ENCODE data around the gene FAM171A2. TPM values are rescaled to one million over a fixed set of nuclear protein-coding genes. Genes with fewer than 3 reads are reported as not detected.
"Not testable (repeated sequence)": the region's sequence is repeated elsewhere in the genome, so short reads cannot be mapped to it uniquely, and the experiment has no call there.

The FAM171A2 gene
- total RNA-seq, 1 donor from 2014 or later, result 0.62 TPM

DNA sequence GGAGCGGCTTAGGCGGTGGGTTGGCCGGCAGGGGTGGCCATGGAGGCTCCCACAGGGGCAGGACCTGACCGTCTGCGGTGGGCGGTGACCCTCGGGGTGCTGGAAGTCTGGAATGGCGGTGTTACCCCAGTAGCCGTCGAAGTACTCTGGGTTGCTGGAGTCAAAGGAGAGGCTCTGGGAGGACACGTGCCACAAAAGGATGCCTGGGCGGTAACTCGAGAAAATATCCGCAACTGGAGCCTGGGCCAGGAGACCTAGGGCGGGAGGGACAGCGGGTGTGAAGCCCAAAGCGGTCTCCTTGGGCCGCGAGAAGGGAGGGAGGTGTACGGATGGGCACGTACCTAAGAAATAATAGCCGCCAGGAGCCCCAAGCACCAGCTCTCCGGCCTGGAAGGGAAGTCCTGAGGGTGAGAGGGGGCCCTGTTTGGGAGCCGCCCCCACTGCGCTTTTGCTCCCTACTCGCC is 21.2 kb upstream of the FAM171A2 start:
- intact Hi-C loops (cut with DNase I), result no loop called here
- DNase-seq (ENCODE audit: low spot score), result no peak

DNA sequence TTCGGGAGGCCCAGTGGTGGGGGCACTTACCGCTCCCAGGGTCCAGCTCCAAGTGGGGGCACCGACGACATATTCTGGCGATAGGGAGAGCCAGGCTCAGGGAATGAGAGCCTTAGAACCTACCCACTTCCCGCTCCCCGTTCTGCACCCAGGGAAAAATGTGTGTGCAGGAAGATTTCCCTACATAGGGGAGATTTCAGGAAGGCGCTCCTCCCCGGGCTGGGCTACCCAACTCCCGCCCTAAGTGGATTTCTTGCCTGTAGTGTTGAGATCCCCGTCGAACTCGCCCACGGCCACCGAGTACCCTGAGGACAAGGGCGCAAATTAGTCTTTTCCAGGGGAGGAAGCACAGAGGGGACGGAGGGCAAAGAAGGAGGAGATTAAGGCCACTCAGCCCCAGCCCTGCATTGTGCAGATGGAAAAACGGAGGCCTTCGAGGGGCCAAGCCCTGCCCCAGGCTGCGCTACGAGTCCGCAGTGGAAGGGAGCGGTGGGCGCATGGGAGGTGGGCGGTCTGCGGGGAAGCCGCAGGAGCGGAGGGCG is 20.7 kb upstream of the FAM171A2 start:
- no peak for DNase-seq (ENCODE audit: low spot score)
- intact Hi-C loops (cut with DNase I), result no loop called here

DNA sequence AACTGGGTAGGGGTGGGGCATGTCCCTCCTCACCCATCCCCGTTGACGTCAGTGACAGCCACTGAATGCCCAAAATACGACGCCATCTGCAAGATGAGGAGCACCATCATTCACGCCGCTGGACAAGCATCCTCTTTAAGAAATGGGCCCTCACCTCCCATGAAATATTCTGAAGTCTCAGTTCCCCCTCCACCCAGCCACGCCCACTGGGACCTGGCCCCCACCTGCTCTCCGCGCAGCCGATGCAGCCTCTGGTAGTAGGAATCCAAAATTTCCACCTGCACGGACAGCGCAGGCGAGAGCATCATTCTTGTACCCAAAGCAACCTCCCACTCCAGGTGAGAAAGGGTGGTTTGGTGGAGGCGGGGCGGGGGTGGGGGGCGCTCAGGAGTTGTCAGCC is 20.2 kb upstream of the FAM171A2 start:
- intact Hi-C loops (cut with DNase I), result no loop called here
- DNase-seq (ENCODE audit: low spot score), result no peak

GRCh38 chr17:44383363-44383762 is 19.7 kb upstream of the FAM171A2 start:
- DNase-seq (ENCODE audit: low spot score), result no peak
- intact Hi-C loops (cut with DNase I), result no loop called here

DNA sequence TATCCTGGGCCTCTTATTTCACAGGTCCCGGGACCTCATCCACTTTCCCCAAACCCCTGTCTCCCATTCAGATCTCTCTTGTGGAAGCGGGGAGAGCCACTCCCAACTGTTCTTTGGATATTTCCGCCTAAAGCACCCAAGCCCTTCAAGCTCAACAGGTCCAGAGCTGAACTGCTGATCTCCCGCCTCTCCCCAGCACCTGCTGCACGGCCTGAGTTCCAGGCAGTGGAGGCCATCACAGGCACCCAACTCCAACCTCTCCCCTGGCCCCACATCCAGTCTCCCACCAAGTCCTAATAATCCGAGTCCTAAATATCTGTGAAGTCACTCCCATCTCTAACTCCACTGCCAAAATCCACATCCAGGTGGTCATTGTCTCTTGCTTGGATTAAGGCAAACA is 19.3 kb upstream of the FAM171A2 start:
- no peak for DNase-seq (ENCODE audit: low spot score)
- intact Hi-C loops (cut with DNase I), result no loop called here

- no peak for DNase-seq (ENCODE audit: low spot score)
- intact Hi-C loops (cut with DNase I), result no loop called here
Measured at GRCh38 chr17:44381810-44382305, 18.2 kb upstream of the FAM171A2 start.

- intact Hi-C loops (cut with DNase I), result no loop called here
- DNase-seq (ENCODE audit: low spot score), result no peak
Measured at GRCh38 chr17:44380767-44381166, 17.1 kb upstream of the FAM171A2 start.

- DNase-seq (ENCODE audit: low spot score), result no peak
- intact Hi-C loops (cut with DNase I), result no loop called here
Measured at GRCh38 chr17:44379887-44380286, 16.2 kb upstream of the FAM171A2 start.

GRCh38 chr17:44378171-44378705 is 14.6 kb upstream of the FAM171A2 start:
- intact Hi-C loops (cut with DNase I), result no loop called here
- no peak for DNase-seq (ENCODE audit: low spot score)

DNA sequence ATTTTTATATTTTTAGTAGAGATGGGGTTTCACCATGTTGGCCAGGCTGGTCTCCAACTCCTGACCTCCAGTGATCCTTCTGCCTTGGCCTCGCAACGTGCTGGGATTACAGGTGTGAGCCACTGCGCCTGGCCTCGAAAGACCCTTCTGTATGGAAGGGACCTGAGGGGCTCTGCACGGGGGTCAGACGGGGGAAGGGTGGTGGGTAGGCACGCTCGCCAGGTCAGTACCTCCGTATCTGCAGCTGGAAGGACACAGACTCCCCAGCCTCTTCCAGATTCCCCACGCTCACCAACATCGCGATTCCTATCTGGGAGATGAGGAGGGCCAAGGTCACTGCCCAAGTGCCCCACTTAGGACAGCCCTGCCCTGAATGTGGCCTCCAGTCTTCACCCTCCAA is 13.1 kb upstream of the FAM171A2 start:
- no peak for DNase-seq (ENCODE audit: low spot score)
- intact Hi-C loops (cut with DNase I), result no loop called here

DNA sequence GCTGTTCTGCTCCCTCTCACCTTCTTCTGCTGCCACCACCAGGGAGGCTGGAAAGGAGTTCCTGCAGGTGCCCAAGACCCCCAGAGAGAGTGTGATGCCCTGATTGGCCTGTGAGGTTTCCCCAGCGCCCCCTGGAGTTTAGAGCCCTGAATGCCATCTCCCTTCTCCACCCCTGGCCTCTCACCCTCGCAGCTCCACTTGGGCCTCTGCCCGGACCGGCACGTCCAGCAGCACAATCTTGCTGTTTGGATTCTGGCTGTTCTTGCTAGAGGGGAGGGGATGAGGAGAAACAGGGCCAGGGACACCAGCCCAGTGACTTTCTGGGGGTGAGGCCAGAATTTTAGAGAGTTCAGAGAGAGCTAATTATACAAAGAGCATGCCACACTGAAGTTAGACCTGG is 12.5 kb upstream of the FAM171A2 start:
- intact Hi-C loops (cut with DNase I), result no loop called here
- no peak for DNase-seq (ENCODE audit: low spot score)

- DNase-seq (ENCODE audit: low spot score), result peak; percentile 38
Measured at GRCh38 chr17:44375196-44376017, 11.8 kb upstream of the FAM171A2 start.

DNA sequence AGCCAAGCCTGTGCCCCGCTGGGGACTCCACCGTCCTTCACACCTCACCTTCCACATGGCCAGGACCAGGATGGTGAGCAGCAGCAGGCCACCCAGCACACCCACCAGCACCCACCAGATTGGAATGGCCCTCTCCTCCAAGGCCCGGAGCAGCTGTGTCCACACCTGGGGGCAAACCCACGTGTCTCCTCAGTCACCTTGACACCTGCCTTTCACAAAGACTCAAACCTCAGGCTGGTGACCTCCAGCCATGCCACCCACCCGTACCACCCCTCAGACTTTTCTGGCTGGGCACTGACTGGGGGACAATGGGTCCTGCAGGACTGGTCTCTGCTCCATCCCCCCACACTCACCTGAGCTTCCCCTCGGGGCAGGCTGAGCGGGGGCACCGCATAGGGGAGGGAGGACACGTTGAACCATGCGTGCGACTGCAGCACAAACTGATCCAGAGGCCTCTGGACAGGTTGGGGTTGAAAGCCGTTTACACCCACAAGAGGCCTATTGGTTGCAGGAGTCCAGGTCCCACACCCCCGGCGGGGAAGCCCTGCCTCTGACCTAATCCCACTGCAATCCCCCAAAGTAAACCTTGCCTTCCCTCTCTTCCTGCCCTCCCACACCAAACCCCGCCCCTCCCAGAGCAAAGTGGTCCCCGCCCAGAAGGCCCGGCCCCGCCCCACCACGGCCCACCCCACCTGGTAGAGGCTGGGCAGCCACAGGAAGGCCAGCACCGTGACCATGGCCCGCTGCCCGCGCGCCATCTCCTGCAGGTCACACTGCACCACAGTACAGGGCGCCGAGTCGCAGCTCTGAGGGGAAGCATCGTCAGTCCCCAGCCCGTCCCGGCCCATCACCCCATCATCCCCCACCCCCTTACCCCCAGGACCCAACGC is 10.9 kb upstream of the FAM171A2 start:
- DNase-seq (ENCODE audit: low spot score), result peak; percentile 62
- intact Hi-C loops (cut with DNase I), result no loop called here

More at GRCh38 chr17:44375196-44376017, 11.8 kb upstream of the FAM171A2 start:
- intact Hi-C loops (cut with DNase I), result no loop called here

DNA sequence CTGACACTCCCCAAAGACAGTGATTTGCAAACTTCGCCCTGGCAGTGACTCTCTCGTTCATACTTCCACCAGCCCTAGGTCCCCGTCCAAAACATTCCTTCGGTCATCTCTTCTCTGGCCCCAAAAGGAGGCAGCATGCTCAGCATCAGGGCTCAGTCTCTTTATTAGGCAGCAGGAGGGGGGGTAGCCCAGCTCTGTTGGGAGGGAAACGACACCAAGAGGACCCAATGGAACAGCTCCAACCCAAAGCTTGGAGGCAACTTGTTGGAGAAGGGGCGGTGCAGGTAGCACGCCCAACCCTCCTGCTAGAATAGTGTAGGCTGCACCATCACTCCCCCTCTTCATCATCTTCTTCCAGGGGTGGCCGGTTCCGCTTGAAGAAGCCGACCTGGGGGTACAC is 8.4 kb upstream of the FAM171A2 start:
- intact Hi-C loops (cut with DNase I), result no loop called here
- DNase-seq (ENCODE audit: low spot score), result no peak

DNA sequence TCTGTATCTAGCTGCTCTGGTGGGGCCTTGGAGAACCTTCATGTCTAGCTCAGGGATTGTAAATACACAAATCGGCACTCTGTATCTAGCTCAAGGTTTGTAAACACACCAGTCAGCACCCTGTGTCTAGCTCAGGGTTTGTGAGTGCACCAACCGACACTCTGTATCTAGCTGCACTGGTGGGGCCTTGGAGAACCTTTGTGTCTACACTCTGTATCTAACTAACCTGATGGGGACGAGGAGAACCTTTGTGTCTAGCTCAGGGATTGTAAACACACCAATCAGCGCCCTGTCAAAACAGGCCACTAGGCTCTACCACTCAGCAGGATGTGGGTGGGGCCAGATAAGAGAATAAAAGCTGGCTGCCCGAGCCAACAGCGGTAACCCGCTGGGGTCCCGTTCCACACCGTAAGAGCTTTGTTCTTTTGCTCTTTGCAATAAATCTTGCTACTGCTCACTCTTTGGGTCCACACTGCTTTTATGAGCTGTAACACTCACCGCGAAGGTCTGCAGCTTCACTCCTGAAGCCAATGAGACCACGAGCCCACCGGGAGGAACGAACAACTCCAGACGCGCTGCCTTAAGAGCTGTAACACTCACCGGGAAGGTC is 5.9 kb upstream of the FAM171A2 start:
- intact Hi-C loops (cut with DNase I); DNase-seq (ENCODE audit: low spot score): not testable (repeated sequence)

GRCh38 chr17:44368391-44369243 is 5.0 kb upstream of the FAM171A2 start:
- intact Hi-C loops (cut with DNase I); DNase-seq (ENCODE audit: low spot score): not testable (repeated sequence)

DNA sequence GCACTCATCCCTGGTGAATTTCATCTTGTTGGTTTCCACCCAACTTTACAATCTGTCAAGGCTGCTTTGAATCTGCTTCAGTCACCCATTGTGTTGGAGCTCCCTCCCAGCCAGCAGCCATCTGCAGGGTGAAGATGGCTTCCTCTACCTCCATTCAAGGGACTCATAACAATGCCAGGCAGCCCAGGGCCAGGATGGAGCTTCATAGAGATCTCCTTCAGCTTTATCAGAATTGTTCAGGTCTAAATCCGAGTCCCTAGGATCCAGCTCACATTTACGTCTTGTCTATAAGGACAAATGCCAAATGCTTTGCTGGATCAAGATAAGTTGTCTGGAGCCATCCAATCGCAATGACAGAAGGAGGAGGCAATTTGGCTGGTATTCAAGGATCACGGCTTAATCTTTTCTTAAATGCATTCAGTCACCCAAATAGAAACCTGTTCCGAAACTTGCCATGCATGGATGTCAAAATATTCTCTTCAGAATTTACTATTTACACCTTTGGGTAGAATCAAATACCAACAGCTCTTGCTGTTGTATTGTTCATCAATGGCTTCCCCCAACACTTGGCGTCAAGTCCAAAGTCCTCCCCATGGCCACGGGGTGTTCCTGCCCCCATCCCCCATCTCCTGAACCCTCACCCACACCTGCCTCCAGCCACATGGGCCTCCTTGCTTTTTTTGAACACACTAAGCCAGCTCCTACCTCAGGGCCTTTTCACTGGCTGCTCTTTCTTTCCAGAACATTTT is 3.8 kb upstream of the FAM171A2 start:
- intact Hi-C loops (cut with DNase I), result no loop called here
- no peak for DNase-seq (ENCODE audit: low spot score)

GRCh38 chr17:44365051-44365450 is 1.4 kb upstream of the FAM171A2 start:
- intact Hi-C loops (cut with DNase I); DNase-seq (ENCODE audit: low spot score): not testable (repeated sequence)

All from cardiac septum (tissue), 1 donor.